ENCODE measurements around the gene FHOD3.

Gene FHOD3

DNA sequence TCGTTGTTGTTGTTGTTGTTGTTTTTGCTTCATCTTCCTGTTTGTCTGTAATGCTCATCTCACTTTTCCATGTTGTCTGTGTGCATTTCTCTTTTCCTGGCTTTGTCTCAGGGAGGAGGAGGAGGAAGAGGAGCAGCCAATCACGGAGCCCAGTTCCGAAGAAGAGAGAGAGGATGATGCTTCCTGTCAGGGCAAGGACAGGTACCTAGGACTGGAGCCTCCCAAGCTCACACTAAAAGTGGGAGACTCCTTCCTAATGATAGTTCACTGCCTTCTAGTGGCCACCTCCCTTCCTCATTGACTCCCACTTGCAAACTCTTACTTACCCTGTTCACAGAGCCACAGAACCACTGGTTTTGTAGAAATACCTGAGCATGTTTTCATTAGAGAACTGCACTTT lies 351.7 kb downstream of the FHOD3 start:
- no peak for TF ChIP-seq GATA3 (IDR thresholded peaks at IDR 0.05; ENCODE audit: low read depth, low read length)
- TF ChIP-seq GATA2 (IDR thresholded peaks at IDR 0.05; ENCODE audit: low read depth, low read length), result no peak

GRCh38 chr18:36650266-36650665 lies 352.8 kb downstream of the FHOD3 start:
- TF ChIP-seq GATA3 (IDR thresholded peaks at IDR 0.05; ENCODE audit: low read depth, low read length) (no peak), GATA2 (IDR thresholded peaks at IDR 0.05; ENCODE audit: low read depth, low read length) (no peak)

- TF ChIP-seq GATA2 (IDR thresholded peaks at IDR 0.05; ENCODE audit: low read depth, low read length) (no peak), GATA3 (IDR thresholded peaks at IDR 0.05; ENCODE audit: low read depth, low read length) (no peak)
These were observed 353.4 kb downstream of the FHOD3 start for GRCh38 chr18:36650906-36651305.

DNA sequence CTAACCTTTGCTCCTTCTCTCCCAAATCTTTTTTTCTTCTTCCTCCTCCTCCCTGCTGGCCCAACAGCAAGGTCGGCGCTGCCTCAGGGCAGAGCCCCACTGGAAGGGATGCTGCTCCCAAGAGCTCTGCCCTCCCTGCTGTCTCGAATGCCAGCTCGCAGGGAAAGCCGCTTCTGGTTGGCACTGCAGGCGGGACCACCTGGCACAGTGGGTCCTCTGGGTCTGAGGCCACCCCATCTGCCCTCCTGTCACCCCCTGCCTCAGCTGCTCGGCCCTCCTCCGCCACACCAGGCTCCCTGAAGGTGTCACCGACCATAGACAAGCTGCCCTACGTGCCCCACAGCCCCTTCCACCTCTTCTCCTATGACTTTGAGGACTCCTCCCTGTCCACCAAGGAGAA lies 355.0 kb downstream of the FHOD3 start:
- TF ChIP-seq GATA3 (IDR thresholded peaks at IDR 0.05; ENCODE audit: low read depth, low read length), result no peak
- TF ChIP-seq GATA2 (IDR thresholded peaks at IDR 0.05; ENCODE audit: low read depth, low read length), result no peak

- no peak for TF ChIP-seq GATA2 (IDR thresholded peaks at IDR 0.05; ENCODE audit: low read depth, low read length)
- TF ChIP-seq GATA3 (IDR thresholded peaks at IDR 0.05; ENCODE audit: low read depth, low read length), result no peak
These were observed 355.8 kb downstream of the FHOD3 start for GRCh38 chr18:36653141-36653869.

- TF ChIP-seq GATA2 (IDR thresholded peaks at IDR 0.05; ENCODE audit: low read depth, low read length) (no peak), GATA3 (IDR thresholded peaks at IDR 0.05; ENCODE audit: low read depth, low read length) (no peak)
These were observed 356.4 kb downstream of the FHOD3 start for GRCh38 chr18:36653870-36654269.

DNA sequence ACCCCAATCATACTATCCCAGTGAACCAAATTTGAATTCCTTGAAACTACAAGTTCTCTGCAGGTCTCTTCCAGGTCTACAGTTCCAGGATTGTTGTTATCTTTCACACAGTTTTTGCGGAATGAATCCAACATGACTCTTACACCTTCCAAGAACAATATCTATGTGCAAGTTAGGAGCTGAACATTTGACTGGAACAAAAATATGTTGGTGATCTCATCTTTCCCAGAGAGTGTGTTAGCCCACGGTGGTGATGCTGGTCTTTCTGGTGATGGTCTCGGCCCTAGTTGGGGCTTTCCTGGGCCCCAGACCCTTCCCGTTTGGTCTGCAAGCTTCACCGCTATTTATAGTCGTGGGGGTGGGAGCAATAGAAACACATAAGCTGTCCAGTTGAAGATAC lies 357.6 kb downstream of the FHOD3 start:
- no peak for TF ChIP-seq GATA2 (IDR thresholded peaks at IDR 0.05; ENCODE audit: low read depth, low read length)
- TF ChIP-seq GATA3 (IDR thresholded peaks at IDR 0.05; ENCODE audit: low read depth, low read length), result no peak

- TF ChIP-seq GATA3 (IDR thresholded peaks at IDR 0.05; ENCODE audit: low read depth, low read length) (no peak), GATA2 (IDR thresholded peaks at IDR 0.05; ENCODE audit: low read depth, low read length) (no peak)
These were observed 358.4 kb downstream of the FHOD3 start for GRCh38 chr18:36655930-36656329.

GRCh38 chr18:36658611-36659010 lies 361.1 kb downstream of the FHOD3 start:
- TF ChIP-seq GATA2 (IDR thresholded peaks at IDR 0.05; ENCODE audit: low read depth, low read length) (no peak), GATA3 (IDR thresholded peaks at IDR 0.05; ENCODE audit: low read depth, low read length) (no peak)

DNA sequence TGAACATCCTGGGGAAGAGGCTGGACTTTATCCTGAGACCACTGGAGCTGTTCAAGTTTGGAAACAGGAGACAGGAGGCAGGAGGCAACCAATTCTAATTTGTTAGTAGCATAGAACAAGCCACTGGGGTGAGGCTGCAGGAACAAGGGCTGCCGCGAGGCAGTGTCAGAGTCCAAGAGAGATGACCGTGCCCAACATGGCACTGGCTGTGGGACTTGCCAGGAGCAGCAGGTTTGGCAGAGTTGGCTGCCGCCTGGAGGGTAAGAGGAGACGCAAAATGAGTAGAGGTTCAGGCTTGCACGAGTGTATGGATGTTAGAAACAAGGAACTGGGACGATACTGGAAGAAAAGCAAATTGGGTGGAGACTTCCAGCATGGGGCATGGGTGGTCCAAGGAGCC lies 362.8 kb downstream of the FHOD3 start:
- no peak for TF ChIP-seq GATA3 (IDR thresholded peaks at IDR 0.05; ENCODE audit: low read depth, low read length)
- no peak for TF ChIP-seq GATA2 (IDR thresholded peaks at IDR 0.05; ENCODE audit: low read depth, low read length)

DNA sequence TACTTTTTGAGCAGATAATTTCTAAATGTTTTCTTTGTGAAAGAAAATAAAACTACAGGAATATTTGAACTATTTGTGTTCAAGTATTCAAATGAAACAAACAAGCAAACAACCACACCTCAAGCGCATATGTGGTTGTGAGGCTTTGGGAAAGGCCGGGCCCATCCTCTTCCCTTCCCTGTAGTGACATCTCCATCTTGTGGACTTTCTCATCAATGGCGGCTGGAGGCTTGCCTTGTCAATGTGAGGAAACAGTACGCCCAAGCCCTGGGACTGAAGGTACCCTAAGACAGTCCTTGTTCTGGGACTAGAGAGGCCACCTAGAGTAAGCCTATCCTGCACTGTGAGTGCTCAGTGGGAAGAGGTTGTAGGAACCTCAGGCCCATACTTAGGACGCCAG lies 364.5 kb downstream of the FHOD3 start:
- TF ChIP-seq GATA3 (IDR thresholded peaks at IDR 0.05; ENCODE audit: low read depth, low read length), result no peak
- no peak for TF ChIP-seq GATA2 (IDR thresholded peaks at IDR 0.05; ENCODE audit: low read depth, low read length)

- no peak for TF ChIP-seq GATA3 (IDR thresholded peaks at IDR 0.05; ENCODE audit: low read depth, low read length)
- TF ChIP-seq GATA2 (IDR thresholded peaks at IDR 0.05; ENCODE audit: low read depth, low read length), result no peak
These were observed 365.8 kb downstream of the FHOD3 start for GRCh38 chr18:36663312-36663711.

GRCh38 chr18:36665952-36666351 lies 368.4 kb downstream of the FHOD3 start:
- TF ChIP-seq GATA2 (IDR thresholded peaks at IDR 0.05; ENCODE audit: low read depth, low read length) (no peak), GATA3 (IDR thresholded peaks at IDR 0.05; ENCODE audit: low read depth, low read length) (no peak)

DNA sequence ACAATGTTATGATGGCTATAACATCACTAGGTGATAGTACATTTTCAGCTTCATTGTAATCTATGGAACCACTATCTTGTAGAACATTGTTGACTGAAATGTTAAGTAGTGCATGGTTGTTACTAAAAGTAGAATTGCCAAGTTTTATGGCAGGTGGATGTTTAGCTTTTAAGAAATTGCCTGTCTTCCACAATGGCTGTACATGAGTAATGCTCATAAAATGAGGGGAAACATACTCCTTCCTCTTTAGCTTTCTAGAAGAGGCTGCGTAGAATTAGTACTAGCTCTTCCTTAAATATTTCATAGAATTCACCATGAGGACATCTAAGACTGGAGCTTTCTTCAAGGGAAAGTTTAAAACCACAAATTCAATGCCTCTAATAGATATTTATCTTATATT lies 370.3 kb downstream of the FHOD3 start:
- TF ChIP-seq GATA3 (IDR thresholded peaks at IDR 0.05; ENCODE audit: low read depth, low read length), result no peak
- TF ChIP-seq GATA2 (IDR thresholded peaks at IDR 0.05; ENCODE audit: low read depth, low read length), result no peak

GRCh38 chr18:36668349-36668748 lies 370.8 kb downstream of the FHOD3 start:
- TF ChIP-seq GATA2 (IDR thresholded peaks at IDR 0.05; ENCODE audit: low read depth, low read length) (no peak), GATA3 (IDR thresholded peaks at IDR 0.05; ENCODE audit: low read depth, low read length) (no peak)

Measured in SH-SY5Y (cell line).